ENCODE data around the gene TBXT. TPM values are rescaled to one million over a fixed set of nuclear protein-coding genes. Genes with fewer than 3 reads are reported as not detected.
"Not testable (repeated sequence)": the region's sequence is repeated elsewhere in the genome, so short reads cannot be mapped to it uniquely, and the experiment has no call there.

The TBXT gene
- total and polyA plus RNA-seq, 10 donors = 0.04 to 0.08 TPM; not detected in 8

GRCh38 chr6:166192557-166192956 lies 24.9 kb upstream of the TBXT start:
- H3K36me3 ChIP-seq = no peaks in the 10 kb centered on the region

GRCh38 chr6:166192136-166192535 lies 24.5 kb upstream of the TBXT start:
- no peaks in the 10 kb centered on the region for H3K36me3 ChIP-seq
- H3K4me3 ChIP-seq = no peak overlapping the region
- no peak for DNase-seq
- H3K27ac ChIP-seq = no peak overlapping the region
- H3K27me3 ChIP-seq (replicated peaks in 1 of 7) = no peaks in the 10 kb centered on the region
- intact Hi-C loops (cut with DNase I; ENCODE audit: low total_unique reads) = no loop called here
- peaks cover 0 to 14% (median 5%) of the 10 kb centered on the region in 6 donors for H3K4me1 ChIP-seq
- WGBS, 5 donors = 91 to 98% (median 94%) methylated on average over 8 to 10 of the region's 10 CpGs
- H3K9me3 ChIP-seq = peaks cover 0 to 5% (median 0%) of the 10 kb centered on the region in 8 donors
- TF ChIP-seq CTCF (IDR thresholded peaks at IDR 0.05 in 8 of 11, conservative IDR thresholded peaks at IDR 0.05 in 3 of 11) (no peak), POLR2A (IDR thresholded peaks at IDR 0.05) (no peak), POLR2AphosphoS5 (IDR thresholded peaks at IDR 0.05) (no peak)

More at GRCh38 chr6:166192557-166192956, 24.9 kb upstream of the TBXT start:
- TF ChIP-seq POLR2A (IDR thresholded peaks at IDR 0.05) (no peak), POLR2AphosphoS5 (IDR thresholded peaks at IDR 0.05) (no peak), CTCF (IDR thresholded peaks at IDR 0.05 in 8 of 11, conservative IDR thresholded peaks at IDR 0.05 in 3 of 11) (no peak)
- Histone ChIP-seq H3K4me1 (peaks cover 0 to 14% (median 5%) of the 10 kb centered on the region in 6 donors), H3K27me3 (replicated peaks in 1 of 7) (no peaks in the 10 kb centered on the region), H3K27ac (no peak overlapping the region), H3K4me3 (no peak overlapping the region), H3K9me3 (peaks cover 0 to 1% (median 0%) of the 10 kb centered on the region in 8 donors)
- no peak for DNase-seq
- WGBS, 5 donors = 70 to 84% (median 81%) methylated on average over 5 of the region's 5 CpGs
- intact Hi-C loops (cut with DNase I; ENCODE audit: low total_unique reads) = no loop called here

- no peaks in the 10 kb centered on the region for H3K9me3 ChIP-seq
- no peak overlapping the region for H3K27ac ChIP-seq
- no peak overlapping the region for H3K4me3 ChIP-seq
- DNase-seq = no peak
- peaks cover 0 to 25% (median 0%) of the 10 kb centered on the region in 7 donors for H3K27me3 ChIP-seq (replicated peaks in 1 of 7)
- TF ChIP-seq POLR2A (IDR thresholded peaks at IDR 0.05) (no peak), CTCF (IDR thresholded peaks at IDR 0.05 in 8 of 11, conservative IDR thresholded peaks at IDR 0.05 in 3 of 11) (no peak), POLR2AphosphoS5 (IDR thresholded peaks at IDR 0.05) (no peak)
- no peaks in the 10 kb centered on the region for H3K4me1 ChIP-seq
- WGBS, 5 donors = 66 to 78% (median 70%) methylated on average over 6 of the region's 6 CpGs
- intact Hi-C loops (cut with DNase I; ENCODE audit: low total_unique reads) = no loop called here
- H3K36me3 ChIP-seq = no peaks in the 10 kb centered on the region
These were observed 12.1 kb upstream of the TBXT start for GRCh38 chr6:166179704-166180103.

GRCh38 chr6:166176106-166176505 lies 8.5 kb upstream of the TBXT start:
- no peak for DNase-seq
- no peak for TF ChIP-seq CTCF (IDR thresholded peaks at IDR 0.05 in 8 of 11, conservative IDR thresholded peaks at IDR 0.05 in 3 of 11)
- 61 to 79% (median 76%) methylated on average over 2 of the region's 2 CpGs for WGBS, 5 donors
- H3K4me1 ChIP-seq = peaks cover 0 to 13% (median 8%) of the 10 kb centered on the region in 6 donors
- H3K36me3 ChIP-seq = no peaks in the 10 kb centered on the region
- no peaks in the 10 kb centered on the region for H3K9me3 ChIP-seq
- H3K27ac ChIP-seq = no peak overlapping the region
- intact Hi-C loops (cut with DNase I; ENCODE audit: low total_unique reads) = no loop called here
- H3K27me3 ChIP-seq (replicated peaks in 1 of 7) = peaks cover 0 to 33% (median 5%) of the 10 kb centered on the region in 7 donors
- H3K4me3 ChIP-seq = no peak overlapping the region

GRCh38 chr6:166175093-166175492 lies 7.4 kb upstream of the TBXT start:
- H3K4me3 ChIP-seq; H3K36me3 ChIP-seq; DNase-seq; H3K9me3 ChIP-seq; H3K27ac ChIP-seq; intact Hi-C loops (cut with DNase I; ENCODE audit: low total_unique reads): not testable (repeated sequence)
- Histone ChIP-seq H3K4me1 (peaks cover 0 to 13% (median 8%) of the 10 kb centered on the region in 6 donors), H3K27me3 (replicated peaks in 1 of 7) (peaks cover 0 to 43% (median 12%) of the 10 kb centered on the region in 7 donors)
- 85 to 100% (median 91%) methylated on average over 2 to 3 of the region's 3 CpGs for WGBS, 5 donors

Measured in spleen (tissue), 11 donors.